Lung (tissue), 12 donors: ENCODE measurements around the gene RNF144A. TPM values are rescaled to one million over a fixed set of nuclear protein-coding genes. Genes with fewer than 3 reads are reported as not detected.
A peak's percentile ranks its signal among the peaks of the same experiment; 100 is the strongest.

Experiments used
- ATAC-seq: fragments of 200-7000 bp; cut with Tn5 transposase; one replicate; pipeline ENCODE4 v1.9.1; 2020; ENCODE audit warnings: moderate number of reproducible peaks; ENCODE audit not compliant: insufficient read depth, low FRiP score
- DNase-seq, 3 donors: peaks; one replicate each; pipeline ENCODE4 v3.0.0-alpha.2; 2013 to 2017
- H3K27ac ChIP-seq, 2 donors: one replicate each; pipeline ENCODE4 v1.5.1; 2013; ENCODE audit warnings: mild to moderate bottlenecking in 2 of 2, moderate library complexity in 2 of 2, control low read depth in 1 of 2, inconsistent platforms in 1 of 2, low read depth in 1 of 2, low read length in 1 of 2
- H3K27me3 ChIP-seq, 3 donors: one replicate each; pipeline ENCODE4 v1.5.1; 2013; ENCODE audit warnings: low read length in 2 of 3; ENCODE audit not compliant: control insufficient read depth in 3 of 3, insufficient read depth in 3 of 3
- H3K36me3 ChIP-seq, 4 donors: one replicate each; pipeline ENCODE4 v1.5.1; 2013; ENCODE audit warnings: low read length in 4 of 4, mild to moderate bottlenecking in 1 of 4, moderate library complexity in 1 of 4; ENCODE audit not compliant: control insufficient read depth in 4 of 4, insufficient read depth in 4 of 4
- H3K4me1 ChIP-seq, 5 donors: one replicate each; pipeline ENCODE4 v1.5.1; 2013; ENCODE audit warnings: low read length in 5 of 5, mild to moderate bottlenecking in 2 of 5, moderate library complexity in 1 of 5; ENCODE audit not compliant: control insufficient read depth in 5 of 5, insufficient read depth in 5 of 5
- H3K4me3 ChIP-seq: one replicate; pipeline ENCODE4 v1.5.1; 2013; ENCODE audit warnings: mild to moderate bottlenecking, control low read depth, moderate library complexity
- H3K9ac ChIP-seq, 2 donors: one replicate each; pipeline ENCODE4 v1.5.1; 2013; ENCODE audit warnings: low read length in 2 of 2, control low read depth in 1 of 2; ENCODE audit not compliant: insufficient read depth in 1 of 2
- H3K9me3 ChIP-seq, 4 donors: one replicate each; pipeline ENCODE4 v1.5.1; 2013; ENCODE audit warnings: low read length in 3 of 4, mild to moderate bottlenecking in 1 of 4, moderate library complexity in 1 of 4; ENCODE audit not compliant: control insufficient read depth in 4 of 4, insufficient read depth in 3 of 4
- WGBS, 2 donors: extraction: QIAGEN DNeasy Blood & Tissue Kit; methylation state at CpG; one replicate each; pipeline ENCODE4 v1.1.7; 2013; 5-methylcytosine and 5-hydroxymethylcytosine counted together
- polyA plus RNA-seq, 2 donors: library from polyadenylated mRNA; stranded (reverse); fragments of 200-250 nt; gene quantifications; one replicate each; pipeline ENCODE4 v1.2.1, GENCODE V29; 2013
- total RNA-seq, 2 donors: library from RNA; depleted of rRNA in 1 of 2; stranded (reverse); fragments of >200 nt in 1 of 2; gene quantifications; one replicate each; pipeline ENCODE4 v1.2.1, GENCODE V29; 2014 to 2021
- TF ChIP-seq, protein P1 (sequence below): IDR thresholded peaks from 2 replicates; pipeline ENCODE4 v1.5.1; 2012; ENCODE audit warnings: mild to moderate bottlenecking; ENCODE audit errors: control extremely low read depth, extremely low read depth
- donor health status: control.
- donor health status: control.
- donor health status: Bipolar disorder and iron deficiency.
- donor health status: healthy.
- donor health status: DM: yes; HTN: yes; CAD: no.

Gene RNF144A
- total and polyA plus RNA-seq, 4 donors, result 2.7 to 25.3 (median 5.8) TPM

DNA sequence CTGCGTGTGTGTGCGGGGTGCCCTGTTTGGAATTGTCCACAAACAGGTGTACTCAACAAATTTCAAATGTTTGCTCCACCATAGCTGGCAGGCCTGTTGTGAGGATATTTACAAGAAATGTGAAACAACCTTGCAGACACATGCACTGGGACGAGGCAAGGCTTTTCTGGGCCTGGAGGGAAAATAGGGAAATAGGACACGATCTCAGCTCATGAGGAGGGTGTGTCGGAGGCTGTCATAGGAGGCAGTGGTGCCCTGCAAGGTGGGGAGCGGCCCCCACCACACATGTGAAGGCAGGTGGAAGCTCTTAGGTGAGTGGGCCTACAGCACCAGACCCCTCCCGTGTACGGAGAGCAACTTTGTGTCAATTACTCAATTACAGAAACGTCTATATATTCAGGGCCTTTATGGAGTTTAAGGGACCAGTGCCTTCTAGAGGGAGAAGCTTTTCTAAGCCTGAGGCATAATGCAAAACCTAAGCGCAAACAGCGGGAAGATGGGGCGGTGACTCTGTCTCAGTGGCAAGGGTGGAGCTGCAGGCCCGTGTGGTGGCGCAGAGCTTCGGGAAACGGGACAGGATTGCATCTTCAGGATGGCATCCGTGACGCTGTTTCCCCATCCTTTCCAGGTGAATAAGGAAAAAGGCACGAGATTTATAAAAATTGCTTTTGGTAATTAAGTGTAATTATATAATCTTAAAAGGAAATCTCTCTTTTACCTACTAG, 48.0 kb downstream of the RNF144A start:
- ATAC-seq, result no peak
- peaks cover 0 to 14% (median 7%) of the 10 kb centered on the region in 5 donors for H3K4me1 ChIP-seq
- no peaks in the 10 kb centered on the region for H3K36me3 ChIP-seq
- no peaks in the 10 kb centered on the region for H3K27me3 ChIP-seq
- no peak overlapping the region for H3K4me3 ChIP-seq
- 93 to 95% methylated on average over 19 of the region's 19 CpGs for WGBS, 2 donors
- TF ChIP-seq, protein P1, sequence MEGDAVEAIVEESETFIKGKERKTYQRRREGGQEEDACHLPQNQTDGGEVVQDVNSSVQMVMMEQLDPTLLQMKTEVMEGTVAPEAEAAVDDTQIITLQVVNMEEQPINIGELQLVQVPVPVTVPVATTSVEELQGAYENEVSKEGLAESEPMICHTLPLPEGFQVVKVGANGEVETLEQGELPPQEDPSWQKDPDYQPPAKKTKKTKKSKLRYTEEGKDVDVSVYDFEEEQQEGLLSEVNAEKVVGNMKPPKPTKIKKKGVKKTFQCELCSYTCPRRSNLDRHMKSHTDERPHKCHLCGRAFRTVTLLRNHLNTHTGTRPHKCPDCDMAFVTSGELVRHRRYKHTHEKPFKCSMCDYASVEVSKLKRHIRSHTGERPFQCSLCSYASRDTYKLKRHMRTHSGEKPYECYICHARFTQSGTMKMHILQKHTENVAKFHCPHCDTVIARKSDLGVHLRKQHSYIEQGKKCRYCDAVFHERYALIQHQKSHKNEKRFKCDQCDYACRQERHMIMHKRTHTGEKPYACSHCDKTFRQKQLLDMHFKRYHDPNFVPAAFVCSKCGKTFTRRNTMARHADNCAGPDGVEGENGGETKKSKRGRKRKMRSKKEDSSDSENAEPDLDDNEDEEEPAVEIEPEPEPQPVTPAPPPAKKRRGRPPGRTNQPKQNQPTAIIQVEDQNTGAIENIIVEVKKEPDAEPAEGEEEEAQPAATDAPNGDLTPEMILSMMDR, result no peak
- H3K9me3 ChIP-seq, result no peaks in the 10 kb centered on the region
- DNase-seq, result no peak
- no peak overlapping the region for H3K27ac ChIP-seq
- H3K9ac ChIP-seq, result no peak overlapping the region

DNA sequence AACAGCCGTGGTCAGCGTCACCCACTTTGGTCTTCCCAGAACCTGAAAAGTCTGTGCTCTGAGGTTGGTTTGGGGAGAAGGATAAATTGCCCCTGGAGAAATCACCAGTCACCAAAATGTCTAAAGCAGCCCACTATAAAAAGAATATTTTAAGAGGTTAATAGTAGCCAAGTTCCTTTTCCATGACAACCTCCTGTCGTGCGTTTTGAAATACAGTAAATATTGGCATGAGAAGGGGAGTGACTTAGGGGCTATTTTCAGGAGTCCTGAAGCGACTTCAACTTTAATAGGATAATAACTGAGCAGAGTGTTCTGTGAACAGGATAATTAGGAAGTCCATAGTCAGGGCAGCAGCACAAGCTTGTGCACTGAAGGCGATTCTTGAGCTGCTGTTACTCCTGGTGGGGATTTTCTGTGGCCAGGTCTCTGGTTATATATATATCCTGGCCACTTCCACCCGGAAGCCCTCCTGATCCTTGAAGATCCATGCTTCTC, 49.3 kb downstream of the RNF144A start:
- Histone ChIP-seq H3K27ac (no peak overlapping the region), H3K9me3 (no peaks in the 10 kb centered on the region), H3K27me3 (no peaks in the 10 kb centered on the region), H3K4me3 (no peak overlapping the region), H3K4me1 (peaks cover 0 to 11% (median 1%) of the 10 kb centered on the region in 5 donors), H3K9ac (no peak overlapping the region), H3K36me3 (no peaks in the 10 kb centered on the region)
- no peak for ATAC-seq
- DNase-seq, result peak in 2 of 3 donors; percentile 42 to 54
- WGBS, 2 donors, result 78 to 85% methylated on average over 7 of the region's 7 CpGs
- TF ChIP-seq, protein P1, result no peak

DNA sequence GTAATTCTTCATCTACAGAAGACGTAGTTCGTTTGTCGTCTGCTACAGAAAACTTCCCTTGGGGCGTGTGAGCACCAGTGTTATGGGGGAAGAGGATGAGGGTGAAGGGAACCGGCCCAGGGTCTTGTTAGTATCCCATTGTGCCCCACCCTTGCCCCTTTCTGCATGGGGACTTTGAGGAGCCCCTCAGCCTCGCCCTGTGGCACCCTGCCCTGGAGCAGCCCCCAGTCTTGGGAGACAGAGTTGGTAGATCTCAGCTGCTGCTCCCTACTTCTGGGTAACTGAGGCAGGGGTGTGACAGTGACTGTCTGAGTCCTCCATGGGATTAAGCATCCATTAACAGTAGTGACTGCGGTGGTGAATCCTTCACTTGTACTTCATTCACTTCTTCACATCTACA, 50.1 kb downstream of the RNF144A start:
- TF ChIP-seq, protein P1, result no peak

More for the DNA sequence above, 50.1 kb downstream of the RNF144A start:
- ATAC-seq, result no peak
- DNase-seq, result no peak
- WGBS, 2 donors, result 86 to 87% methylated on average over 7 of the region's 7 CpGs
- Histone ChIP-seq H3K9me3 (no peaks in the 10 kb centered on the region), H3K4me1 (peaks cover 0 to 11% (median 0%) of the 10 kb centered on the region in 5 donors), H3K27ac (no peak overlapping the region), H3K36me3 (peaks cover 0 to 2% (median 0%) of the 10 kb centered on the region in 4 donors), H3K9ac (no peak overlapping the region), H3K4me3 (no peak overlapping the region), H3K27me3 (no peaks in the 10 kb centered on the region)
